HCT116 (cell line): Measurements from ENCODE around the gene TNPO1. TPM values are rescaled to one million over a fixed set of nuclear protein-coding genes. Genes with fewer than 3 reads are reported as not detected.

Experiments
- ATAC-seq: fragments of 200-7000 bp; cut with Tn5 transposase; 2 replicates; pipeline ENCODE4 v1.9.1; 2020; ENCODE audit warnings: mild to moderate bottlenecking, moderate library complexity
- BruUV-seq: library from RNA; stranded (reverse); fragments of 400-500 nt; replicated peaks from 2 replicates; lab custom pipeline; 2021; lab: Mats Ljungman, UMichigan
- CTCF ChIA-PET: fragments of 300-600 bp; sonication (Branson Sonifier 250); formaldehyde crosslinking; loops from one replicate; lab custom pipeline; 2021; ENCODE audit warnings: antibody characterized with exemption; lab: Charles Lee
- POLR2A ChIA-PET: fragments of 300-600, 350-600 bp; sonication (Branson Sonifier 250); formaldehyde crosslinking; loops from one replicate; lab custom pipeline; 2021; ENCODE audit warnings: antibody characterized with exemption; lab: Charles Lee
- RAD21 ChIA-PET, 2 experiments: fragments of 300-600 bp; sonication (Branson Sonifier 250); formaldehyde crosslinking; loops; one replicate each; lab custom pipeline; 2023; ENCODE audit warnings: low total read pairs in 2 of 2; ENCODE audit not compliant: uncharacterized antibody in 2 of 2, unreplicated experiment in 2 of 2, low non-redundant PET in 1 of 2; lab: Charles Lee
- DNase-seq: peaks from one replicate; pipeline ENCODE4 v3.0.0-alpha.2; 2010; ENCODE audit warnings: low read depth, low spot score
- H2AFZ ChIP-seq: fragments of 200-600 bp; shearing (Covaris generic), sonication (generic); 2 replicates; pipeline ENCODE4 v1.6.1; 2017; ENCODE audit warnings: low read depth, mixed run types, mixed read lengths, antibody characterized with exemption, low read length; ENCODE audit not compliant: poor library complexity, severe bottlenecking
- H3K27ac ChIP-seq: 2 replicates; pipeline ENCODE4 v1.5.1; 2012; ENCODE audit warnings: low read depth, low read length
- H3K27me3 ChIP-seq: fragments of 200-600 bp; sonication (generic); 2 replicates; pipeline ENCODE4 v1.6.1; 2016; ENCODE audit warnings: mixed run types, low read length, mixed read lengths; ENCODE audit not compliant: insufficient read depth
- H3K36me3 ChIP-seq, 2 experiments: fragments of 200-500 bp in 1 of 2; fragments of 200-600 bp in 1 of 2; sonication (Bioruptor generic) in 1 of 2; sonication (generic) in 1 of 2; 2 replicates each; pipeline versions ENCODE4 v1.5.1 to v1.6.1; 2014 to 2016; ENCODE audit warnings: low read length in 2 of 2, inconsistent platforms in 1 of 2, mixed read lengths in 1 of 2, mixed run types in 1 of 2; ENCODE audit not compliant: insufficient read depth in 2 of 2, control insufficient read depth in 1 of 2
- H3K4me1 ChIP-seq, 2 experiments: fragments of 200-600 bp in 1 of 2; sonication (generic) in 1 of 2; 2 replicates each; pipeline versions ENCODE4 v1.5.1 to v1.6.1; 2012 to 2017; ENCODE audit warnings: low read length in 2 of 2, inconsistent platforms in 1 of 2, mild to moderate bottlenecking in 1 of 2, mixed read lengths in 1 of 2, mixed run types in 1 of 2, moderate library complexity in 1 of 2; ENCODE audit not compliant: insufficient read depth in 2 of 2, control insufficient read depth in 1 of 2
- H3K4me2 ChIP-seq: fragments of 200-600 bp; sonication (generic); 2 replicates; pipeline ENCODE4 v1.6.1; 2017; ENCODE audit warnings: mixed run types, low read length, mixed read lengths
- H3K4me3 ChIP-seq, 2 experiments: fragments of 200-600 bp in 1 of 2; sonication (generic) in 1 of 2; replicated peaks in 1 of 2; 2 replicates each; pipeline ENCODE4 v1.5.1; 2011 to 2016; ENCODE audit warnings: low read length in 2 of 2, control low read depth in 1 of 2, low read depth in 1 of 2, mild to moderate bottlenecking in 1 of 2, mixed read lengths in 1 of 2, mixed run types in 1 of 2
- H3K79me2 ChIP-seq: fragments of 200-600 bp; sonication (generic); 2 replicates; pipeline ENCODE4 v1.6.1; 2017; ENCODE audit warnings: mild to moderate bottlenecking, mixed run types, low read length, moderate library complexity, mixed read lengths; ENCODE audit not compliant: insufficient read depth
- H3K9ac ChIP-seq: fragments of 200-600 bp; sonication (generic); 2 replicates; pipeline ENCODE4 v1.6.1; 2016; ENCODE audit warnings: low read length, mixed read lengths
- H3K9me2 ChIP-seq: fragments of 200-600 bp; sonication (generic), shearing (Covaris generic); 2 replicates; pipeline ENCODE4 v1.6.1; 2017; ENCODE audit warnings: mixed run types, mild to moderate bottlenecking, moderate library complexity; ENCODE audit not compliant: insufficient read depth
- H3K9me3 ChIP-seq, 2 experiments: fragments of 200-500 bp in 1 of 2; fragments of 200-600 bp in 1 of 2; sonication (Bioruptor generic) in 1 of 2; sonication (generic) in 1 of 2; 2 replicates each; pipeline ENCODE4 v1.6.1; 2014 to 2017; ENCODE audit warnings: low read length in 2 of 2, mixed read lengths in 2 of 2, inconsistent platforms in 1 of 2, low read depth in 1 of 2, mild to moderate bottlenecking in 1 of 2, mixed run types in 1 of 2, moderate library complexity in 1 of 2; ENCODE audit not compliant: control insufficient read depth in 1 of 2, insufficient read depth in 1 of 2
- H4K20me1 ChIP-seq: fragments of 200-600 bp; sonication (generic), shearing (Covaris generic); 2 replicates; pipeline ENCODE4 v1.6.1; 2017; ENCODE audit warnings: mixed run types, mild to moderate bottlenecking, moderate library complexity; ENCODE audit not compliant: insufficient read depth
- CBX3 ChIP-seq: IDR thresholded peaks from 2 replicates; pipeline ENCODE4 v1.6.1; 2012; ENCODE audit warnings: low read depth
- CEBPB ChIP-seq: IDR thresholded peaks from 2 replicates; pipeline ENCODE4 v1.6.1; 2012; ENCODE audit warnings: low read depth
- EGR1 ChIP-seq: IDR thresholded peaks from 2 replicates; pipeline ENCODE4 v1.6.1; 2012; ENCODE audit warnings: low read depth
- EZH2phosphoT487 ChIP-seq: fragments of 200-600 bp; IDR thresholded peaks from 2 replicates; pipeline ENCODE4 v1.6.1; 2018; ENCODE audit warnings: antibody characterized with exemption, borderline replicate concordance
- POLR2AphosphoS5 ChIP-seq: IDR thresholded peaks from 2 replicates; pipeline ENCODE4 v1.6.1; 2011; ENCODE audit warnings: mild to moderate bottlenecking, low read depth, low read length, moderate library complexity
- REST ChIP-seq: IDR thresholded peaks from 2 replicates; pipeline ENCODE4 v1.6.1; 2012; ENCODE audit warnings: low read depth
- SRF ChIP-seq: IDR thresholded peaks from 2 replicates; pipeline ENCODE4 v1.6.1; 2012; ENCODE audit warnings: low read depth
- TCF7L2 ChIP-seq: IDR thresholded peaks from 2 replicates; pipeline ENCODE4 v1.7.0; 2011; ENCODE audit warnings: borderline replicate concordance, inconsistent platforms; ENCODE audit not compliant: insufficient read depth, insufficient read length; ENCODE audit errors: extremely low read depth
- YY1 ChIP-seq: IDR thresholded peaks from 2 replicates; pipeline ENCODE4 v1.6.1; 2011; ENCODE audit warnings: low read length, low read depth, moderate library complexity, mild to moderate bottlenecking; ENCODE audit not compliant: insufficient replicate concordance; ENCODE audit errors: extremely low read depth
- ZBTB33 ChIP-seq: IDR thresholded peaks from 2 replicates; pipeline ENCODE4 v1.6.1; 2011; ENCODE audit warnings: mild to moderate bottlenecking, low read length, moderate library complexity; ENCODE audit not compliant: insufficient replicate concordance; ENCODE audit errors: extremely low read depth
- intact Hi-C: fragments of 100-400 bp; cut with micrococcal nuclease; formaldehyde crosslinking; loops from 2 replicates; pipeline ENCODE4 v1.10.0; 2022
- total RNA-seq: library from RNA; stranded (reverse); gene quantifications from one replicate; pipeline ENCODE4 v1.2.1, GENCODE V29; 2021; ENCODE audit not compliant: unreplicated experiment

TNPO1 gene
- total RNA-seq, 1 experiment from 2014 or later, result 104 TPM

GRCh38 chr5:72943307-72943706 is 126.8 kb downstream of the TNPO1 start:
- intact Hi-C loops, result no loop called here
- Histone ChIP-seq H3K9ac (no peak overlapping the region), H2AFZ (no peak overlapping the region), H3K4me1 (no peaks in the 10 kb centered on the region), H3K27ac (no peak overlapping the region), H3K36me3 (no peaks in the 10 kb centered on the region), H3K27me3 (no peaks in the 10 kb centered on the region), H3K4me3 (no peak overlapping the region), H3K4me2 (no peak overlapping the region), H3K9me3 (no peaks in the 10 kb centered on the region), H4K20me1 (no peaks in the 10 kb centered on the region), H3K79me2 (no peaks in the 10 kb centered on the region), H3K9me2 (peaks cover 4% of the 10 kb centered on the region; the same call in 1 of the 2 replicates)
- BruUV-seq, result no TSS peak
- ATAC-seq, result no peak
- no peak for TF ChIP-seq TCF7L2
- no peak for TF ChIP-seq EZH2phosphoT487
- TF ChIP-seq SRF, result no peak
- no peak for TF ChIP-seq REST
- TF ChIP-seq POLR2AphosphoS5, result no peak
- TF ChIP-seq YY1, result no peak
- no peak for TF ChIP-seq EGR1
- no peak for TF ChIP-seq ZBTB33
- TF ChIP-seq CBX3, result no peak
- no peak for TF ChIP-seq CEBPB
- ChIA-PET POLR2A (no interaction called here), RAD21 (no interaction called here), CTCF (no interaction called here)
- DNase-seq, result no peak
